NAMALWA (cell line): Measurements from ENCODE around the gene MAP3K6.

Source experiments
- DNase-seq: peaks from one replicate; pipeline ENCODE4 v3.0.0-alpha.2; 2015; ENCODE audit warnings: low spot score

MAP3K6 gene

DNA sequence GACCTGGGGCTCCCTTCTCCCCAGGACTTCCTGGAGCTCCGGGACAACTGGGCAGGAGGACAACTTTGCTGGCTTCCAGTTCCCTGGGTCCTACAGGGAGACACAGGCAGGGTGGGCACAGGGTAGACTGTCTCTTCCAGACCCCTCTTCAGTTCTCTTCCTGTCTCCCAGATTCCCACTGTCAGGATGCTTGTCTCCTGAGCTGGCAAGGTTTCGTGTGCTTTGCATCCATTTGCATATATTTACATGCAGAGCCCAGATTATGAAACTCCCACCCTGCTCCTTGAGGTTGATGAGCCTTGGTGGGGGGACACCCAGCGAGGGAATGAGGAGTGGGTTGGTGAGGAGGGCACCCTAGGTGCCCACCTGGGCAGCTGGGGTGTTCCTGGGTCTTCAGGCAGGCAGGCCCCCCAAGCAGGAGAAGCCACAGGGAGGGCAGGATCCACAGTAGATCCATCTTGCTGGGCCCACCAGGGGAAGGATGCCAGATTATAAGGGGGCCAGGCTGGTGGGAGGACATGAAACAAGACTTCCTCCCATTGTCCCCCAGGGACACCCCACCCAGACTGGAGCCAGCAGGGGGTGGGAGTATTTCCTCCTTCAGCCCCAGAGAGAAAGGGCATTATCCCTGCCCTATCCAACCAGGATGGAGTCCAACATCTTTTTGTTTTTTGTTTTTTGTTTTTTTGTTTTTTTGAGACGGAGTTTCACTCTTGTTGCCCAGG, 7.8 kb upstream of the MAP3K6 start, which contains the start of gene FCN3:
Gene FCN3 (minus strand): TSS at position 463 of the 725 bp plus-strand sequence. CDS start 6 bp downstream, at position 457.
- no peak for DNase-seq

DNA sequence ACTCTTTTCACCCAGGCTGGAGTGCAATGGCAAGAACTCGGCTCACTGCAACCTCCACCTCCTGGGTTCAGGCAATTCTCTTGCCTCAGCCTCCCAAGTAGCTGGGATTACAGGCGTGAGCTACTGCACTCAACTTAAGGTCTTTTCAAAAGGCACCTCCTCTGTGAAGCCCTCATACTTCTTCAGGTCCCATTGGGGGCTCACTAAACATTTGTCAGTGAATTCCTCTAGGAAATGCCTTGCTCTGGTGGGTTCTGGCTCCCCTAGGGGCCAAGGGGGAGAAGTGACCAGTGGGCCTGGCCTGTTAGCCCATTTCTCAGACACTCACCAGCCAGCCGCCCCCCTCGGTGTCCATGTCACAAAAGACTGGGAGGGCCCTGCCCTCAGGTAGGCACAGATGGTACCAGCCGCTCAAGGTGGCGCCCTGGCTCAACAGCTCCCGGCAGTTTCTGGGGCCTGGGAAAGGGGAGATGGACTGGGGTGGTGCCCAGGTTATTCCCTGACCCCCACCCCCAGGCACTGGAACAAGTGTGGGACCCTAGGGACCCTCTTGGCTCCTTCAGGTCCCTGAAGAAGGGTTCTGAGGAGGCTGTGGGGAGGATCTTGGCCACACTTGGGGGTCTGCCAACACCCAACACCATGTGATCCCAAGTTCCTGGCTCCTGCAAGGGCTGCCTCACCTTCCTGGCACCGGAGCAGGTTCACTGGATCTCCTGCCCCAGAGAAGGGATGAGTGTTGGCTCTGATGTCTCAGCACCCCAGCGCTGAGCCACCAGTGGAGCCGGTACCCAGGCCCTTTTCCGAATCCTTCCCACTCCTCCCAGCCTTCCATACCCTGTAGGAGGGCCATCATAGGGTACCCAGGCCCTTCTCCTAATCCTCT, 6.3 kb upstream of the MAP3K6 start:
- DNase-seq, result no peak

DNA sequence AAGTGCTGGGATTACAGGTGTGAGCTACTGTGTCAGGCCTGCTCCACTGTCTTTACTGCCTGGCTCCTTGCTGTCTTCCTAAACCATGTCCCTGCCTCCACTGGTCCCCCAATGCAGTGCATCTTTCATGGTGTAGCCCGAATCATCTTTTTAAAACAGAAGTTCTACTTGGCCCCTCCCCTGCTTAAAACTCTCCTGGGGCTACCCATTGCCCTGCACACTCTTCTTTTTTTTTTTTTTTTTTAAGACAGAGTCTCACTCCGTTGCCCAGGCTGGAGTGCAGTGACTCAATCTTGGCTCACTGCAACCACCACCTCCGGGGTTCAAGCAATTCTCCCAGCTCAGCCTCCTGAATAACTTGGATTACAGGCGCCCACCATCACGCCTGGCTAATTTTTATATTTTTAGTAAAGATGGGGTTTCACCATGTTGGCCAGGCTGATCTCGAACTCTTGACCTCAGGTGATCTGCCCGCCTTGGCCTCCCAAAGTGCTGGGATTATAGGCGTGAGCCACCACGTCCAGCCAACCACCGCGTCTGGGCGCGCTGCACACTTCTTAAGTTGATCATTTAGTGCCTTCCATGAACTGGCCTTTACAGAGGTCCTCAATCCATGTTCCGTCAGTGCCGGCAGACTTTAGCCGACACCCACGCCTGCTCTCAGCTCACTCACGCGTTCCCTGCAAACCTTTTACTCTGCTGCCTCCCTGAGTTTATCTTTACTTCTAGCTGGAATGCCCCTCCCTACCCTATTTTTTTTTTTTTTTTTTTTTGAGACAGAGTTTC, 5.5 kb upstream of the MAP3K6 start:
- DNase-seq, result no peak

DNA sequence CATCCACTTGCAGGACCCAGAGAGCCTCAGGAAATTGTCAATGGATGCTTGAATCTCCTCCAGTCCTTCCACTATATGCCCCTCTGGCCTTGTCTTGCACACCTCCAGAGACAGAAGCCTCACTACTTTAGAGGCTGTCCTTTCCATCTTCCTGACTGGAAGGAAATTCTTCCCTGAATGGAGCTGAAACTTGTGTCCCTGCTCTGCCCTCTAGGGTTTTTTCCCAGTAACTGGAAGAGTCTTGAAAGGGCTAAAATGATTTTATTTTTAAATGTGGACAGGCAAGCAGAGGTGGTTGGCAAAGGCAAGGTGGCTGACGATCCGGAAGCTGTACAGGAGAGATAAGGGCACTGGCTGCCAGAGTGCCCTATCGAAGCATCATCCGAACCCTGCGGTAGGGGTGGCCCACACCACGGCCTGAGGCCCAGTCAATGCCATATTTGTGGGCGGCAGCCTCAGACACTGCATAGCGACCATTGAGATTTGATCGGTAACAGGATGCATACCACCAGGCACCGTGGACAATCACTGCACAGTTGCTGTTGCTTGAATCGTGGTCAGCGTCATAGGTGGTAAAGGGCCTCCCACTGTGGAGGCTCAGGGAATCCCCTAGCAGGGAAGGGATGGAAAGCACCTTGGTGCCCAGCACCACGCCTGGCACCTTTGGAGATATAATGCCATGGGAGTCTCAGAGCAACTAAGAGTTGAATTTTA, 2.3 kb upstream of the MAP3K6 start:
- no peak for DNase-seq

DNA sequence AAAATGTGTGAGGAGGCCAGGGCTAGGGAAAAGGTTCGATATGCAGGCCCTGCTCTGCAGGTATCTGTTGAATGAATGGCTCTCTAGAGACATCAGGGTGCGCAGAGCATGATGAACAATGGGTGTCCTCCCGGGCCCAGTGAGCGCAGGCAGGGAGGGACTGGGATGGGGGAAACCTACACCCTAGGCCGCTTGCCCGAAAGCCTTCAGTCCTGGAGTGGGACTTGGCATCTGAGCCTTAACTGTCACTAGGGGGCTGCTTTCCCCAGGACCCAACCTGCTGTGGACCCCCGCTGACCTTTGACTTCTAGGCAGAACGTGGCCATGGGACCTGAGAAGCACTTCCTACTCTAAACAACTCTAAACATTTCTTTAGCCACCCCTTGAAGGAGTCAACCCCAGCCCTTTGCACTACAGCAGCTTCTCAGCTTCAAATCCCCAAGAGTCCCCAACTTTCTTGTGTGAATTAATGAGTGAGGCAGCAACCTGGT, 444 bp upstream of the MAP3K6 start:
- no peak for DNase-seq

DNA sequence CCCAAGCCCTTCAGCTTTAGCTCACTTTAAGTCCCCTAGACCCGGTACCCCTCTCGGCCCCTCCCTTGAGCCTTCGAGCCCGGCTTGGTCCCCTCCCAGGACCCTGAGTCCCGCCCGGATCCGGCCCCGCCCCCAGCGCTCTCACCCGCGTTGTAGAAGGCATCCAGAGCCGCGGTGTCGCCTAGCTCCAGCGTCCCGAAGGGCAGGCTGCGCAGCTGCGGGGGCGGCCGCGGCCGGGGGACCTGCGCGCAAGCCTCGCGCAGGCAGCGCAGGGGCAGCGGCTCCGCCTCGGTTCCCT, 699 bp downstream of the MAP3K6 start:
- DNase-seq, result no peak

DNA sequence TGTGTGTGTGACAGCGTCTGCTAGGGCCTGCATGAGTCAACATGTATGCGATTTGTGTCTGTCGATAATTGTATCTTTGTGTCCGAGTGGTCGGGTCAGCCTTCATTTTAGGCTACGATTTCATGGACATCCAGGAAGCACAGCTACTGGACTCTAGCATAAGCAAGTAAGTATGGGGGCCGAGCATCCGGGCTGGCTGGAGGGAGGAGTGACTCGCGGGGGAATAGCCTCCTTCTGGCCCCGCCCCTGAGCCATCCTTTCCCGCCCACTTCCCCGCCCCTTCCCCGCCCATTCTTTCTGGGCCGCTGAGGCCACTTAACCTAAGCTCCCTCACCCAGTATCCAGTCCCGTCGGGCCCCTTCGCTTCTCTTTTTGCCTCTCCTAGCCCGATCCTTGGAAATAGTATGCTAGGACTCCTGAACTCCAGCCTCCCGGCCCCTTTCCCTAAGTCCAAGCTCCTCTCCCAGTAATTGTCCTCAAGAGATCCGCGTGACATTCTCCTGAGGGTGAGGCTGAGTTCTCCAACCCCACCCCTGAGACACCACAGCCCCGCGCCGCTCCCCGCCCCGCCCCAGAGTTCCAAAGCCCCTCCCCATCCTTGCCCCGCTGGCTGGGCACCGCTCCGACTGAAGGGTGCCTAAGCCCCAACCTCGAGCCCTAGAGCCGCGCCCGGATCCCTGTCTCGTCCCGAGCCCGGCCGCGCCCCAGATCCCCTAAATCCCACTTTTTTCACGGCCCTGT, 1.2 kb downstream of the MAP3K6 start:
- peak; percentile 80 for DNase-seq

DNA sequence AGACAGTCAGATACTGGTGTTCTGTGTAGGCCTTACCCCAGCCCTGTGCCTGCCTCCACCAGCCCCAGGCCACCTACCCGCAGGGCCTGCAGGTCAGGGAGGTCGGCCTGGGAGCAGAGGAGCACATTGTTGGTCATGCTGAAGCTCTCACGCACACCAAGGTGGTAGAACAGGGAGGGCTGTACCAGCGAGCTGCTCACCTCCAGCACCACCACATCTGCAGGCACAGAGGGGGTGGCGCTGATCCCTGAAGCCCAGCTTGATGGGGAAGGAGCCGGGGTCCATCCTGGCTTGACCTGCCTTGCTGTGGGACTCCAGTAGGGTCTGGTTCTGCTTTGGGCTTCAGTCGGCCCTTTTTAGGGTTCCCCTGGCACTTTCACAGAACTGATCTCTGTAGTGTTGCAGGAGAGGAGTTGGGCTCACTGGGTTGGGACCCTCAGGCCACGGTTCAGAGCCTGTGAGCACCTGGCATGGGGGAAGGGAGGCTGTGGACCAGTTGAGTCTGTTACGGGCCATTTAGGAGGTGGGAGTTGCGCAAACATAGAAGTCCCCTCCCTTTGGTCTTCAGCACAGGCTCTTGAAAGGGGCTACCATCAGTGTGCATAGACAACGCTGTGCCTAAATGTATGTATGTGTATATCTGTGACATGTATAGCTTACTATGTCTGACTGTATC, 1.9 kb downstream of the MAP3K6 start:
- no peak for DNase-seq

DNA sequence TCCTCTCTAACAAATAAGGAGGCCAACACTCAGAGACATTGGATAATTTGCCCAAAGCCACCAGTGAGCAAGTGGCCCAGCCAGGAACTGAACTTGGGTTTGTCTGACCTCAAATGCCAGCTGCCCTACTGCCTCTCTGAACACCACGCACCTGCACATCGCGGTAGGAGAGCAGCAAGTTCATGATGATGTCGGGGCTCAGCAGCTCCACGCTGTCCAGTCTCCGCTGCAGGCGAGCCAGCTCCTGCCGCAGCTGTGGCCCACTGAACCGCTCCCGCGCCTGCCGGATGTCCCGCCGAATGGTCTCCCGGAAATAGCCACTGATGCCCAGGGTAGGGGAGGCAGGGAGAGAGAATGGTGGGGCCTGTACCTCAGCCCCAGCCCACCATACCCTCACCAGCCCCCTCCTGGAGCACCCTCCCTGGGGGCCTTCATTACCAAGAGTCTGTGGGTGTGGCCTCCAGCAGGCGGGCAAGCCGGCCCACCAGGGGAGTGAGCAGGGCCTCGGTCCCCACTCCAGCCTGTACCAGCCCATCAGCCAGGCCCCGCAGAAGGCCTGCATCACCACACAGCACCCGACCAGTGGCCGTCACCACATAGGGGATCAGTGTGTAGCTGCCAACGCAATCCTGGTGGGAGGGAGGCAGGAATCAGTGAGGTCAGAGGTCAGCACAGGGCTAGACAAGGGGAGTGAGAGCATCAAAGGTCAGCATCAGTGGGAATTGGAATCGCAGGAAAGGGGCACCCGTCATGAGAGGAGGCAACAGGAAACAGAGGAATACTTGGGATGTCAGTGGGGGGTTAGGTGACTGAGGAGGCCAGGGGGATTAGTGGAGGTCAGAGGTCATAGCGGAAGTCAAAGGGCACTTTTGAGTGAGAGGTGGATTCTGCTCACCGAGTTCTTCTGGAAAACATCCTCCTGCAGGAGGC, 2.7 kb downstream of the MAP3K6 start:
- peak; percentile 54 for DNase-seq

DNA sequence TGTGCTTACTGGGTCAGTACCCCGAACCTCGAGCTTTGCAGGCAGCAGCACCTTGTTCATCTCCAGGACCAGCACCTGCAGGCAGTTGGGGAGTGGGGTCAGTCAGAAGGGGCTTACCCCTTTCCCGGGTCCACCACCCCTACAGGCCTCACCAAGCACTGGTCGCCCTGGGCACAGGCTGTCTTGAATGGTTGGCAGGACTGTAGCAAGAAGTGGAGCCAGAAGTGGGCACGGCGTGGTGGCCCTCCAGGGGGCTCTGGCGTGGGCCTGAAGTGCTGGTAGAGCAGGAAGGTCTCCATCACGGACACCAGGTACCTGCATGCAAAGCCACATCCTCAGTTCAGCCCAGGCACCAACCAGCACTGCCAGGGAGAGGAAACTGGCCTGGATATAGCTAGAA, 5.2 kb downstream of the MAP3K6 start:
- no peak for DNase-seq

DNA sequence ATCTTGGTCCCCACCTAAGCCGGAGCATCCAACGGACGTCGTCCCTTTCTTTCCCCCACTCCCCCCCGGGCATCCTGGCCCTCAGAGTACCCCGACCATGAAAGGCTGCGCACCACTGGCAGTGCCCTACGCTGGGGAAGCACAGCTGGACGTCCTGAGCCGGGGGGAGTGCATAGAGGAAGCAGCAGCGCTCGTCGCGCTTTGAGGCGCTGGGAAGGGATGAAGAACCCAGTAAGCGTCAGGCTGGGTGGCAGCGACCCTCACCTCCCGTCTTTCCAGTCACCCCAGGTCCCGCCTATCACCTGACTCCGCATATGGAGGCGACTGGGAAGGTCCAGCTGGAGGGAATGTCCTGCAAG, 5.7 kb downstream of the MAP3K6 start:
- DNase-seq, result no peak

DNA sequence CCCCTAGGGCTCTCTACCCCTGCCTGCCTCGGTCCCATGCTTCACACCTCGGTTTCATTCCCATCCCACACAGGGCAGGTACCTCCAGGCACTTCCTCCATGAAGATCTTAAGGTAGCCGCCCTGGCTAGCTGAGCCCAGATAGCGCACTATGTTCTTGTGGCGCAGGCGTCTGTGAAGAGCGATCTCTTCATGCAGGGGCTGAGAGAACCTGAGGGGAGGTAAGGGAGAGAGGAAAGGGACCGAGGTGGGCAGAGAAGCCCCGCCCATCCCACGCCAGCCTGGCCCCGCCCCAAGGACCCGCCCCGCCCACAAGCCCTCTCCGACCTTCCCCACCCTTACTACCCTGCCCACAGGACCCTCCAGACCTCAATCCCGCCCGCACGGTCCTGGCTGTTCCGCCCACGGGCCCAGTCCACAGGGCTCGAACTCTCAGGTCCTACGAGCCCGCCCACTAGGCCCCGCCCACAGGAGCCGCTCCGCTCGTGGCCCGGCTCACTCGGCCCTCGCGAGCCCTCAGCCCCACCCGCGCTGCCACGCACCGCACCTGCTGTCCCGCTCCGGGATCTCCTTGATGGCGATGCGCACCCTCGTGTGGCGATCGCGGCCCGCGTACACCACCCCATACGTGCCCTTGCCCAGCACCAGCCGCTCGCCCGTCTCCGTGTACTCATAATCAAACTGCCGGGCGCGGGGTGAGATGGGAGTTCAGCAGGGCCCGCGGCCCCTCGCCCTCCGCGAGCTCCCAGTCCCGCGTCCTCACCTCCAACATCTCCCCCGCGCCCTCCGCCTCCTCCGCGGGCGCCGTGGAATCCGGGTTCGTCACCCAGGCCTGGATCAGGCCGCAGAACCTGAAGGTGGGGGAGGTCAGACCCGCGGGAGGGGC, 6.4 kb downstream of the MAP3K6 start:
- DNase-seq, result peak; percentile 46

DNA sequence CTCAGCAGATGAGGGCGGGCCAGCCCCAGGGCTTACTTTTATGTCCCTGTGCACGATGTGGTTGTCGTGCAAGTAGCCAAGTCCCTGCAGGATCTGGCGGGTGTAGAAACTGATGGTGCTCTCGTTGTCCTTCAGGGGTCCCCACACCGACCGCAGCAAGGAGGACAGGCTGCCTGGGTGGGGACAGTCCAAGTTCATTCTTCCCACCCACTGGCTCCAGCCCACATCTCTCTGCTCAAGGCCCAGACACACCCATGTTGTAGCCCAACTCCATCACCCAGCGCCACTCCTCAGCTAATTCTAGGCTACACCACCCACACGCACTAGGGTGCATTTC, 7.0 kb downstream of the MAP3K6 start:
- no peak for DNase-seq

DNA sequence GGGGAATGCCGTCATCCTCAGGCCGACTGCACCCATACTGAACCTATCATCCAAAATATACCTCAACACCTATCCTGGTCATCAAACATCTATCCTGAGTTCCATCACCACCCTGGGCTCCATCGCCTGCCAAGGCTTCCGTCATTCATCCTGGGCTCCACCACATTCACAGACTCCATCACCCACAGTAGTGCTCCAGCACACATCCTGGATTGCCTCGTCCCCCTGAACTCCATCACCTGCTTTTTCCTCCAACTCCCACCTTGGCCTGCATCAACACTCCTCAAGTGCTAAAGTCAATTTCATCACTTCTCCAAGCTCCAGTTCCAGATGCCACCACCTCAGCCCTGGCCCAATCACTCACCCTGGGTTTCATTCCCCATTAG, 7.8 kb downstream of the MAP3K6 start:
- DNase-seq, result no peak

DNA sequence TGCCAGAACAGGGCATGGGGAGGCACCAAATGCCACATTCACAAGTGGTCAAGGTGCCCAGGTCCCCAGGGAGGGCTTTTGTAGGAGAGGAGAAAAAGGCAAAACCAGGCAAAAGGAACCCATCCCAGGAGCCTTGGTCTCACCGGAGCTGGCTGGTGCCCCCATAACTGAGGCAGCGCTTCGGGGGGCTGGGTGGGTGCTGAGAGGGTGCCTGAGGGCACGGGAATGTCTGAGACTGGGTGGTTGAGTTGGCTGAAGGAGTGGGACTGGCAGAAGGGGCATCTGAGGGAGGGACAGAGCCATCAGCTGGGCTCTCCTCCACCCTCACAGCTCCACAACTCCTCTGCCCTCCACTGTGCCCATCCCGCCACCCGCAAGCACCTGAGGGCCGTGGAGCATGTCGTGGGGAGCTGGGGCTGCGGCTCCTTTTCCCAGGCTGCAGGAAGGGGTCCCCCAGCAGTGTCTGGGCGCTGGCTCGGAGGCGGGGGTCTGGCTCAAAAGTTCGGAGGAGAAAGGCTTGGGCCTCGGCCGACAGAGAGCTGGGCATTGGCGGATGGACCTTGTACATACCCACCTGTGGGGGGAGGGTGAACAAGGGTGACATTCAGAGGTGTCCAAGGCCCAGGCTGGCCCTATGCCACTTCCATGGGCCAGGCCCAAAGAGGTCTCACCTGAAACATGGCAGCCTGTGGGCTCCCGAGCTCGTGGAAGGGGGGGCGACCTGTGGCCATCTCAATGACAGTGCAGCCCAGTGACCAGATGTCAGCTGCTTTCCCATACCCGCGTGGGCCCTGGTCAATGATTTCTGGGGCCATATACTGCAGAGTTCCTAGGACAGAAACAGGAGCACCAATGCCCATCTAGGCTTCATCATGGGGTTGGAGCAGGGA, 8.5 kb downstream of the MAP3K6 start:
- DNase-seq, result no peak

DNA sequence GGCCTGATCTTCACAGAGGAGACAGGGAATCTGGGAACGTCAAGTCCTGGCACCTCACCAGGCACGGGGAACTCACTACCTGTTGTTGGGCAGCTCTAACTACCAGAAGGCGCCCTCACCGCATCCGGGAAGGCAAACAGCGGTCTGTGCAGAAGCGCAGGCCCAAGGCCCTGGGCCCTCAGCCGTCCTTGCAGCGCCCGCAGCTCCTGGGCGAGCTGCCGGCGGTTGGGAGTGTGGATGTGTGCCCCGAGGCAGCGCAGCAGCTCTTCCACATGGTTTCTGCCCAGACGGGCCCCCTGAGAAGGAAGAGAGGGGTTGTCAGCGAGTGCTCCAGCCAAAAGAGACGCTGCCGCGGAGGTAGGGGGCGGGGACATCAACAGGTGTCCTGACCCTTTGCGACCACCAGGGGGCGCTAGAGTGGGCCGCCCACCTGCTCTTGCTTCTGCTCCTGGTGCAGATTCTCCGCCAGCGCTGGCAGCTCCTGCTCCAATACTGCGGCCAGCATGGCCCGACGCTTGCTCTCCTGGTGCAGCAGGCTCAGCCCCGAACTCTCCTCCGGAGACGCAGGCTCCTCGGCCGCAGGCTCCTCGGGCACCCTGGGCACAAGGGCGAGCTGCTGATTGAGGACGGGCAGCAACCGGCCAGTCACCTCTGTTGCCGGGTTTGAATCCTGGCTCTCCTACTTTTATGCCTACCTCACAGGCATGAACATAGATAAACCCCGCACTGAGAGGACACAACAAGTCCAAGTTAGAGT, 9.3 kb downstream of the MAP3K6 start:
- peak; percentile 74 for DNase-seq
